ENCODE data around the gene MAGED1.

DNA sequence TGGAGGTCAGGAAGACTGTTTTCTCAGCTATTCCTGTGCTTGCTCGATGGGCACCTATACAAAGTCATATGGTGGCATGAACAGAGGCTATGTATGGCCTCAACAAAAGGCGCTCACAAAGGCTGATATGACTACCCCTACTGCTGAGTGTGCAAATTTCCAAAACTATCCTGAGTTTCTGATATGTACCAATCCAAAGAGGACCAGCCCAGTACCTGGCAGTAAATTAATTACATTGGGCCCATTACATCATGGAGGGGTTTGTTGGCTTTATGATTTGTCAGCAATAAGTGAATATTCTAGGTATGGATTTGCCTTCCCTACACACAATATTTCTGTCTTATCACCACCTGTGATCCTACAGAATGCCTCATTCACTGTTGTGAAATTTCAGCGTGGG, 12.3 kb downstream of the MAGED1 start:
- no peak for TF ChIP-seq CTCF (IDR thresholded peaks at IDR 0.05)
- TF ChIP-seq EZH2 (IDR thresholded peaks at IDR 0.05; ENCODE audit: borderline replicate concordance, insufficient read depth, low read depth, low read length, poor library complexity, severe bottlenecking), result no peak

Measured in B cell (primary cell).